Inflammatory macrophage (primary cell): ENCODE results near the gene NTRK3.

Source experiments
- DNase-seq, 2 donors: peaks; one replicate each; pipeline ENCODE4 v3.0.0-alpha.2; 2020 to 2022

Gene NTRK3

DNA sequence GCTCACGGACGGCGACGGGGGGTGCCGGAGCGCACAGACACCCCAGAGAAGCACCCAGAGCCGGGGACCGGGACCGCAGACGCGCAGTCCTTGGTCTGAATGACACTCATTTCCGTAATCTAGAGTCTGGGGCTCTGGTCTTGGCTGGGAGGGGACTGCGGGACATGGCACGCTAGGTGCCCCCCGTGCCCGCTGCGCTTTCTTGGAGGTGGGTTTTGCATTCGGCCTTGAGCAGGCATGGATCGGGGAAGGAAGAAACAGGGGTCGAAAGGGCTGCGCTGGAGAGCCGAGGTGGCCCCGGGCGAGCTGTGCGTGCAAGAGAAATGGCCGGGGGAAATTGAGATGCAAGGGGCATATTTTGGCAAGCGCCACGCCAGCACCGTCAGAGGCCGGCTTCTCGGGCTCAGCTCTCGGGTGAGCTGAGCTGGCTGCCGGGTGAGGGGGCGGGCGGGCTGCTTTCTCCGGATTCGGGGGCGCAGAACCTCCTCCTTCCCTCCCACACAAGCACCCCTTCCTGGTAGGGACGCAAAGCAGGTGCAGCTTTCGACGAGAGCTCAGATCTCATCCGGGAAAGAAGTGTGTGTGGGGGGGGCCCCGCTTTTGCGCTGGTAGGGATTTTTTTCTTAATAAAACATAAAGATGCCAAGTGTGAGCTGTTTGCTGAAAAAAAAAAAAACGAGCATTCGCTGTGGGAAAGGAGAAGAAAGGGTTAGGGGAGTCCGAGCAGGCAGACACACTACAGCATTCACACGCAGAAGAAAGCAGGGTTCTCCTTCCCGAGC, 963 bp upstream of the NTRK3 start:
- no peak for DNase-seq

- DNase-seq = no peak
Measured at GRCh38 chr15:88255484-88256278, 858 bp downstream of the NTRK3 start.

DNA sequence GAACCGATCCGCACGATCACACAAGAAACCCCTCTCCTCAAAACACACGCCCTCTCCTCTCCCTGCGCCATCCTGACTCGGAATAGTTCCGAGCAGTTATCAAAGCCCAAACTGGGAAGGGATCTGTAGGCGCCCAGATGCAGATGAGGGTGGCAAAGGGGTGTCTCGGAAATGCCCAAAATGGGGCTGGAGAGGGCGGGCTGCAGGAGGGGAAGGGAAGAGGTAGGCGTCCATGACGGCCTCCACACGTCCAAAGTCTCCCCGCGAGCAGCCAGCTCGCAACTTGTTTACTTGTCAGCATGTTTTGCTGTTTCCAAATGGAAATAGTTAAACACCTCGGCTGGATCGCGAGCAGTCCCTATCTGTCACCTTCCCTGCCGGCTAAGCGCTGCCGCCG, 1.5 kb downstream of the NTRK3 start:
- DNase-seq = no peak

DNA sequence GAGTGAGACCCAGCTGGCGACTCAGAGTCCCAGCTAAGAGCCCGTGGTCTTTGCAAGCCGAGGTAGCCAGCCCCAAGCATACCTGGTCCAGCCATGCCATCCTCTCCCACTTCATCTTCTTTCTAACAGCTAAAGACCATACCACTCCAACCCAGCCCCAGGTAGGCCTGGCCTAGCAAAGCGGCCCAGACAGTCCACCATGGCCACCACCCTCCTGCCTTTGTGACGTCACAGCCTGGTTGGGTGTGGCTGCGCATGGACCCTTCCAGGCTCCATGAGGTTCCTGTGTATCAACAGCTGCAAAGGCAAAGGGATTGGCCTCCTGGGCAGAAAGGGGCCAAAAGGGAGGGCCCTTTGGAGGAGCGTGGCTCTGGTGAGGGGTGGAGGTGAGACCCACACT, 4.1 kb downstream of the NTRK3 start:
- no peak for DNase-seq

- no peak for DNase-seq
Measured at GRCh38 chr15:88250826-88251225, 5.7 kb downstream of the NTRK3 start.

DNA sequence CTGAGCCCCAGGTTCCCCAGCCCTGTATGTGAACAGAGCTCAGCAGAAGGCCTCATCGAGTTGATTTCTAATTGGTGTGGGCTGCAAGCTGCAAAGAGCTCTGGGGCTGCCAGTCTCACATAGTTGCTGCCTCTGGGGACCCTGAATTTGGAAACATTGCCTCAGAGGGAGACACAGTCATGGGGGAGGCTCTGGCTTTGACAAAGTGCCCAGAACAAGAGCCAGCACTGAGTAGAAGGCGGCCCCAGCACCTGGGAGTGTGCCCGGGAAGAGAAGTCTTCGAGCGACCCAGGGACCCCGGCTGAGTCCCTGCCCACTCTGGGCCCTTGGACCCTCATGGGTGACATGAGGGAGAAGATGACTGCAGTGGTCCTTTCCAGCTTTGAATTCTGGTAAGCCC, 7.3 kb downstream of the NTRK3 start:
- DNase-seq = no peak

DNA sequence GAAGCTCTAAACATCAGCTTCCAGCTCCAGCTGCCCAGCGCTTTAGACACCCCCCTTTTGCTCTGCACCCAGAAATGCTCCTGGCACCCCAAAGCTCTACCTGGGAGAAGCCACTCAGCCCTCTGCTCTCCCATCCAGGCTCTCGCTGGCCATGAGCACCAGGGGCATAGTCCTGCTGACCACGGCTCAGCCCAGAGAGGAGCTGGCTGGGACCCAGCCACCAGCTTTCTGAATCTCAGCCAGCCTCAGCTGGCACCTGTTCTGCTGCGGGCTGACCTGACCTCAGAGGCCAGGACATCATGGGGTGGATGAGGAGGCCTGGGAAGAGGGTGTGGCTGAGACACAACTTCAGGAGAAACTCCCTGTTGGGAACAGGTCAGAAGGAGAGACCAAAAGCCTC, 8.6 kb downstream of the NTRK3 start:
- no peak for DNase-seq

GRCh38 chr15:88246666-88247446, 9.7 kb downstream of the NTRK3 start:
- peak; percentile 65 to 70 for DNase-seq

- no peak for DNase-seq
Measured at GRCh38 chr15:88246081-88246480, 10.5 kb downstream of the NTRK3 start.

DNA sequence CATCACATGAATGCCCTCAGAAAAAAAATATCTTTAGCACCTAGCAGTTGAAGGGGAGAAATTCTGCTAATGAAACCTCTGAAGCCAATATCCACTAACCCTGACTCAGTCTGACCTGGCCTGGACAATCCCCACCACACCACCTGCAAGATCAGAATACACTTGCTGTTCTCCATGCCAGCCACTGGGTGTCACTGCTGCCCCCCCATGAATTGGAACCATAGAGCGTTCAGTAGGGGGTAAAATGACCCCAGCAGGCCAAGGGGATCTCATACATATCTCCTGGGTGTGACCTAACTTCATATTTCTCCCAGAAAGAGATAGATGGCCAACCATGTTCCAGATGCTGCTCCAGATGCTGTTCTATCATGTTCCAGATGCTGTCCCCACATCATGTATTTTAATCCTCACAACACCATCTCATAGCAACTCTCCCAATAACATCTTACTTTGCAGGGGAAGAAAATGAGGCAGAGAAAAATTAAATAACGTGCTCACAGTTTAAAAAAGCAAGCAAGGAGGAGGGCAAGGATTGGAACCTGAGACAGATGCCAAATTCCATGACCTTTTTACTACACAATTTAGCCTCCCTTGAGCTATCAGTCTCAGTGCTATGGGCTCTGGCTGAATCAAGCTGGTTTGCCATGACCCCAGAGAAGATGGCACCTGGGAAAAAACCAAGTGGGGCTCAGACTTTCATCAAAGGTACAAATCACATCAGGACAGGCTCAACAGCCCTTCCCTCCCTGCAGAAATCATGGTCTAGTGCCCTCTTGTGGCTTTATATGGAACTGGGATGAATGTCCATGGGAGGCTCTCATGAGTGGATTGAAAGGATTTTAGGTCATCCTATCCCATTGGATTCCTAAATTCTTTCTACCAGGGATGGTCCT, 12.4 kb downstream of the NTRK3 start:
- peak; percentile 35 to 39 for DNase-seq

GRCh38 chr15:88242586-88243555, 13.7 kb downstream of the NTRK3 start:
- no peak for DNase-seq

DNA sequence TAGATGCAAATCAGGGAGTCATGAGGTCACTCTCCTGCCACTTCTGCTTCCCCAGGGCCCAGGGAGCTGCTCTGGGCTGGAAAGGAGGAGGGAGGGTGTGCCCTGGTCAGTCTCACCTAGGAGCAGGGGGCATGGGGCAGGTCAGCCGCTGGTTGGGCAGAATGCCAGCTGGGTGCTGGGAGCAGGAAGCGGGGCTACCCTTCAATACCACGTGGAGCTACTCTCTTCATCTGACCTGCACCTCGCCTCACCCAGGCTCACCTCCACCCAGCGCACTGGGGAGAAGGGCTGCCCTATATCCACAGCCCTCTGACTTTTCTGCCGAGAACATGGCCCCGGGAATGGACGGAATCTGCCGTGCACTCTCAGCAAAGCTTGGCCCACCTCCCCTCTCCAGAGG, 15.1 kb downstream of the NTRK3 start:
- no peak for DNase-seq

GRCh38 chr15:88241060-88241459, 15.5 kb downstream of the NTRK3 start:
- no peak for DNase-seq

- no peak for DNase-seq
Measured at GRCh38 chr15:88239594-88239993, 16.9 kb downstream of the NTRK3 start.

- no peak for DNase-seq
Measured at GRCh38 chr15:88238618-88239430, 17.7 kb downstream of the NTRK3 start.

GRCh38 chr15:88234711-88235110, 21.8 kb downstream of the NTRK3 start:
- DNase-seq = no peak

- no peak for DNase-seq
Measured at GRCh38 chr15:88233921-88234320, 22.6 kb downstream of the NTRK3 start.

GRCh38 chr15:88232771-88233201, 23.8 kb downstream of the NTRK3 start:
- DNase-seq = no peak

DNA sequence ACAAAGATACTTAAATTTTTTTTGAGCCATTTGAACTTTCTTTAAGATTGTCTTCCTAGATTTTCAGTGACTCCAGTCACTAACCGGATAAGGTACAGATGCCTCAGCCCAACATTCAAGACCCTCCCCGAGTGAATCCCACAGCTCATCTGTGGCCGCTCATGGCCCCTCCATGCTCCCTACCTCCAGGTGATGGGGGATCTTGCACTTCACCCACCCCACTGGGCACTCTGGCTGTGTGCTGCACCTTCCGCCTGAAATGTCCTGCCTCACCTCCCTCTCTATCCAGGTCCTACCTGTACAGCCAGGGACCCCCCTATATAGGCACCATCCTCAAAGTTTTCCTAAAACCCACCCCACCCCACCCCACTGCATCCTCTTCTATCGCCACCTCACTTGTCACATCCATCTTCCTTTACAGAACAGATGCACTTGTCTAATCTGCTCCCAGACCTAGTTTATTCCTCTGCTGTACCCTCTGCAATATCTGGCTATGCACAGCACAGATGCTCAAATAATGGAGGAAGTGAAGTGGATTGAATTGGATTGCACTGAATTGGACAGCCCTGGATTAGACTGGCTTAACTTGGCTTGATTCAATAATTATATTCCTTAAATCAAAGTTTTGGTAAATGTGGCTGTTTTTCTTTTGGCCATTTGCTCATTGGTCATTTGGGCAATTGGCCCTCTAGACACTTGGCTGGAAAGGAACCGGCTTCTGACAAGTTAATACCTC, 24.5 kb downstream of the NTRK3 start:
- no peak for DNase-seq
